Hypothalamus (tissue), 51 donors: Measurements from ENCODE around the gene ESPN.
"Not testable (repeated sequence)": the region's sequence is repeated elsewhere in the genome, so short reads cannot be mapped to it uniquely, and the experiment has no call there.

Source experiments
- DNase-seq, 51 donors: peaks; one replicate each; lab custom pipeline; 2025; lab: John Stamatoyannopoulos, UW

The ESPN gene

GRCh38 chr1:6491480-6491962 lies 66.9 kb downstream of the ESPN start, which contains the start of gene PLEKHG5:
PLEKHG5 (minus strand) TSS chr1:6491667; CDS start chr1:6477571, 14,096 bp downstream.
- no peak for DNase-seq

GRCh38 chr1:6491966-6492365 lies 67.4 kb downstream of the ESPN start:
- no peak for DNase-seq

- not testable (repeated sequence) for DNase-seq
Measured at GRCh38 chr1:6493834-6494223, 69.3 kb downstream of the ESPN start.

GRCh38 chr1:6494627-6495026 lies 70.1 kb downstream of the ESPN start:
- DNase-seq = no peak

- DNase-seq = peak in 5 of 51 donors; percentile 12 to 56 (median 43)
Measured at GRCh38 chr1:6495041-6495441, 70.5 kb downstream of the ESPN start.

GRCh38 chr1:6495540-6496364 lies 71.2 kb downstream of the ESPN start:
- DNase-seq = no peak

- no peak for DNase-seq
Measured at GRCh38 chr1:6496365-6496721, 71.8 kb downstream of the ESPN start.

GRCh38 chr1:6496890-6497214 lies 72.3 kb downstream of the ESPN start:
- DNase-seq = no peak

- DNase-seq = peak in 19 of 51 donors; percentile 19 to 62 (median 34)
Measured at GRCh38 chr1:6497215-6497866, 72.8 kb downstream of the ESPN start.

GRCh38 chr1:6497867-6498575 lies 73.4 kb downstream of the ESPN start:
- DNase-seq = no peak

- no peak for DNase-seq
Measured at GRCh38 chr1:6498576-6499111, 74.1 kb downstream of the ESPN start.

GRCh38 chr1:6499296-6499695 lies 74.7 kb downstream of the ESPN start:
- DNase-seq = no peak

- DNase-seq = no peak
Measured at GRCh38 chr1:6500544-6501278, 76.1 kb downstream of the ESPN start.

- no peak for DNase-seq
Measured at GRCh38 chr1:6501279-6501813, 76.8 kb downstream of the ESPN start.

GRCh38 chr1:6502000-6502891 lies 77.7 kb downstream of the ESPN start:
- peak in 22 of 51 donors; percentile 14 to 65 (median 40) for DNase-seq

- DNase-seq = no peak
Measured at GRCh38 chr1:6503884-6504602, 79.5 kb downstream of the ESPN start.

- no peak for DNase-seq
Measured at GRCh38 chr1:6504887-6505286, 80.3 kb downstream of the ESPN start.
